CD4-positive, alpha-beta T cell (primary cell): ENCODE results near the gene OR51I1. TPM values are rescaled to one million over a fixed set of nuclear protein-coding genes. Genes with fewer than 3 reads are reported as not detected.

ENCODE experiments used
- ATAC-seq: fragments of 200-7000 bp; cut with Tn5 transposase; one replicate; pipeline ENCODE4 v1.10.0; 2022; ENCODE audit warnings: mild to moderate bottlenecking; ENCODE audit not compliant: poor library complexity
- CTCF ChIA-PET: fragments of 350-600 bp; sonication (Branson Sonifier 250); formaldehyde crosslinking; loops from one replicate; lab custom pipeline; 2021; ENCODE audit warnings: antibody characterized with exemption, inconsistent platforms; lab: Charles Lee
- POLR2A ChIA-PET: fragments of 350-600 bp; sonication (Branson Sonifier 250); formaldehyde crosslinking; loops from one replicate; lab custom pipeline; 2021; ENCODE audit warnings: antibody characterized with exemption, inconsistent platforms; lab: Charles Lee
- DNase-seq, 14 experiments: peaks; one replicate each; pipeline ENCODE4 v3.0.0-alpha.2; 2013 to 2020; ENCODE audit warnings: mixed read lengths in 2 of 14
- H3K27ac ChIP-seq, 2 donors: one replicate each; pipeline versions ENCODE4 v1.5.1 to v1.7.0; 2013; ENCODE audit warnings: low read length in 2 of 2, low read depth in 1 of 2, mild to moderate bottlenecking in 1 of 2
- H3K27me3 ChIP-seq, 2 experiments: 1 replicate in 1 of 2; 2 replicates in 1 of 2; pipeline versions ENCODE4 v1.6.1 to v1.7.0; 2013; ENCODE audit warnings: low read length in 2 of 2, control low read depth in 1 of 2, mild to moderate bottlenecking in 1 of 2, moderate library complexity in 1 of 2; ENCODE audit not compliant: insufficient read depth in 2 of 2, control insufficient read depth in 1 of 2
- H3K36me3 ChIP-seq: one replicate; pipeline ENCODE4 v1.6.1; 2013; ENCODE audit warnings: low read length, control low read depth; ENCODE audit not compliant: insufficient read depth
- H3K4me1 ChIP-seq: one replicate; pipeline ENCODE4 v1.6.1; 2013; ENCODE audit warnings: low read length, control low read depth; ENCODE audit not compliant: insufficient read depth
- H3K4me3 ChIP-seq: one replicate; pipeline ENCODE4 v1.5.1; 2013; ENCODE audit warnings: mild to moderate bottlenecking, low read length, moderate library complexity
- H3K9me3 ChIP-seq, 2 experiments: 1 replicate in 1 of 2; 2 replicates in 1 of 2; pipeline versions ENCODE4 v1.6.1 to v1.7.0; 2013; ENCODE audit warnings: low read length in 2 of 2, mild to moderate bottlenecking in 2 of 2, control low read depth in 1 of 2, moderate library complexity in 1 of 2; ENCODE audit not compliant: control insufficient read depth in 1 of 2, insufficient read depth in 1 of 2
- H3K27ac Mint-ChIP-seq: one replicate; pipeline ENCODE4 v1.8.0; 2020; ENCODE audit warnings: mixed read lengths
- H3K27me3 Mint-ChIP-seq: one replicate; pipeline ENCODE4 v1.8.0; 2021; ENCODE audit warnings: mixed read lengths
- H3K36me3 Mint-ChIP-seq: one replicate; pipeline ENCODE4 v1.8.0; 2021; ENCODE audit warnings: low read depth, mixed read lengths
- H3K4me1 Mint-ChIP-seq: one replicate; pipeline ENCODE4 v1.8.0; 2021; ENCODE audit warnings: low read depth, mixed read lengths
- H3K4me3 Mint-ChIP-seq: one replicate; pipeline ENCODE4 v1.8.0; 2020; ENCODE audit warnings: mild to moderate bottlenecking, mixed read lengths
- H3K9me3 Mint-ChIP-seq: one replicate; pipeline ENCODE4 v1.8.0; 2020; ENCODE audit warnings: mixed read lengths
- intact Hi-C, 2 experiments: fragments of 100-400 bp; cut with DNase I in 1 of 2; cut with micrococcal nuclease in 1 of 2; formaldehyde crosslinking; loops; one replicate each; pipeline versions ENCODE4 v1.15.1 to v1.9.0; 2023 to 2025; cut with DNase I, micrococcal nuclease
- polyA plus RNA-seq, 2 donors: library from polyadenylated mRNA; unstranded; fragments of 120-200 nt; gene quantifications; one replicate each; pipeline ENCODE4 v1.2.1, GENCODE V29; 2013
- total RNA-seq, 174 experiments: library from RNA in 2 of 174; stranded (reverse) in 2 of 174; gene quantifications; one replicate each; pipeline ENCODE4 v1.2.3 and lab custom pipeline; 2021 to 2026
- TF ChIP-seq, protein P1 (sequence below): fragments of 200-600 bp; IDR thresholded peaks from one replicate; pipeline ENCODE4 v1.8.0; 2022; ENCODE audit warnings: antibody characterized with exemption, mild to moderate bottlenecking

OR51I1 gene, protein sequence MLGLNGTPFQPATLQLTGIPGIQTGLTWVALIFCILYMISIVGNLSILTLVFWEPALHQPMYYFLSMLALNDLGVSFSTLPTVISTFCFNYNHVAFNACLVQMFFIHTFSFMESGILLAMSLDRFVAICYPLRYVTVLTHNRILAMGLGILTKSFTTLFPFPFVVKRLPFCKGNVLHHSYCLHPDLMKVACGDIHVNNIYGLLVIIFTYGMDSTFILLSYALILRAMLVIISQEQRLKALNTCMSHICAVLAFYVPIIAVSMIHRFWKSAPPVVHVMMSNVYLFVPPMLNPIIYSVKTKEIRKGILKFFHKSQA
- not detected for total RNA-seq
- not detected for polyA plus RNA-seq (2013, experiment 1 of 2)
- not detected for polyA plus RNA-seq (2013, experiment 2 of 2)
- 0 to 0.16 (median 0) reads per million in 172 experiments for total RNA-seq (lab: John Stamatoyannopoulos, UW)

DNA sequence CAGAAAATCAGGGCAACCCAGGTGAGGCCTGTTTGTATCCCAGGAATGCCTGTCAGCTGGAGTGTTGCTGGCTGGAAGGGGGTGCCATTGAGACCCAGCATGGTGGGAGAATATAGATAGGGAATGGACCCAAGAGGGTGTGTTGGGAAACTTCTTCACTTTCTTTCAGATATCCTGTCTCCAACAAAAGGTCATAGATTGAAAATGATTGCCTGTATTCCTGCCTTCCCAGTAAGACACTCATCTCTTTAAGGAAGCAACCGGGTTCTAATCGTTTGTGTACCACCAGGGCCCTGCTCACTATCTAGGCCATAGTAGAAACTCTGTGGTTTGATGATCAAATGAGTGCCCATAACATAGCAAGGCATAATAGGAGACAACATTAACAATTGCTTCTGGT, at the start of gene OR51I1:
TSS of gene OR51I1 (minus strand) at position 101 of the 400 bp plus-strand sequence. CDS start at position 101, 0 bp downstream.
- no peak within 1 kb of the TSS for H3K4me3 Mint-ChIP-seq
- no peak for DNase-seq
- H3K4me1 ChIP-seq: no peaks in the 10 kb centered on the region
- H3K27ac ChIP-seq: no peak within 1 kb of the TSS
- peaks cover 37% of the 10 kb centered on the region for H3K27me3 Mint-ChIP-seq
- H3K27ac Mint-ChIP-seq: no peak within 1 kb of the TSS
- intact Hi-C loops: no loop called here
- TF ChIP-seq, protein P1, sequence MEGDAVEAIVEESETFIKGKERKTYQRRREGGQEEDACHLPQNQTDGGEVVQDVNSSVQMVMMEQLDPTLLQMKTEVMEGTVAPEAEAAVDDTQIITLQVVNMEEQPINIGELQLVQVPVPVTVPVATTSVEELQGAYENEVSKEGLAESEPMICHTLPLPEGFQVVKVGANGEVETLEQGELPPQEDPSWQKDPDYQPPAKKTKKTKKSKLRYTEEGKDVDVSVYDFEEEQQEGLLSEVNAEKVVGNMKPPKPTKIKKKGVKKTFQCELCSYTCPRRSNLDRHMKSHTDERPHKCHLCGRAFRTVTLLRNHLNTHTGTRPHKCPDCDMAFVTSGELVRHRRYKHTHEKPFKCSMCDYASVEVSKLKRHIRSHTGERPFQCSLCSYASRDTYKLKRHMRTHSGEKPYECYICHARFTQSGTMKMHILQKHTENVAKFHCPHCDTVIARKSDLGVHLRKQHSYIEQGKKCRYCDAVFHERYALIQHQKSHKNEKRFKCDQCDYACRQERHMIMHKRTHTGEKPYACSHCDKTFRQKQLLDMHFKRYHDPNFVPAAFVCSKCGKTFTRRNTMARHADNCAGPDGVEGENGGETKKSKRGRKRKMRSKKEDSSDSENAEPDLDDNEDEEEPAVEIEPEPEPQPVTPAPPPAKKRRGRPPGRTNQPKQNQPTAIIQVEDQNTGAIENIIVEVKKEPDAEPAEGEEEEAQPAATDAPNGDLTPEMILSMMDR: no peak
- H3K4me1 Mint-ChIP-seq: no peaks in the 10 kb centered on the region
- ATAC-seq: no peak
- no peaks in the 10 kb centered on the region for H3K9me3 ChIP-seq
- H3K27me3 ChIP-seq: no peaks in the 10 kb centered on the region
- CTCF ChIA-PET: no interaction called here
- no peaks in the 10 kb centered on the region for H3K36me3 ChIP-seq
- no peak within 1 kb of the TSS for H3K4me3 ChIP-seq
- H3K9me3 Mint-ChIP-seq: no peaks in the 10 kb centered on the region
- no peaks in the 10 kb centered on the region for H3K36me3 Mint-ChIP-seq
- POLR2A ChIA-PET: no interaction called here

DNA sequence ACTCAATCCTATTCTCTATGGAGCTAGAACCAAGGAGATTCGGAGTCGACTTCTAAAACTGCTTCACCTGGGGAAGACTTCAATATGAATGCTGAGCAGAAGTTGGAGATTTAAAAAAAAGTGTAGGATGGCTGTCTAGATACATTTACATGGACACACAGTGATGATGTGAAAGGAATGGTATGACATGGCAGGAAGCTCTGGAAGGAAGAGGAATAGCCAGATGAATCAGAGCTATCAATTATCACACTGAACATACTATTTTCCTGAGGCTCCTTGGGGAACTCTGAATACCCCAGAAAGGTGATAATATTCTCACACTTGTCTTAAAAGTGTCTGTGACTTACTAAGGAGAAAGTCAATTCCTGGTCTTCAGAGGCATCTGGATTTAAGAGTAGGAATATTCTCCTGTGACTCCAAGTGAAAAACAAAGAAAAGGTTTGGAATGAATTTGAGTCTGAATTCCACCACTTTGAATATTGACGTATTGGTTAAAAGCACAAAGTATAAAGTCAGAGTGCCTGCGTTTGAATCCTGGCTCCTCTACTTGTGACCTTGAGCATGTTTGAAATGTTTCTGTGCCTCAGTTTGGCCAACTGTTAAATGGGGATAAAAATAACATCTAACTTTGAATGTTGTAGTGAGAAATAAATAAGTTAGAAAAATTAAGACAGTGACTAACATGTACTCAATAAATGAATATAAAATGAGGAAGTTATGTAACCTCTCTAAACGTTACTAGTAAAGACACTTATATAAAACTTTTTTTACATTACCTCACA, 48.5 kb upstream of the OR51I1 start:
- H3K4me1 ChIP-seq: no peaks in the 10 kb centered on the region
- CTCF ChIA-PET: no interaction called here
- Mint-ChIP-seq H3K27me3 (peaks cover 10% of the 10 kb centered on the region), H3K4me1 (no peaks in the 10 kb centered on the region), H3K36me3 (no peaks in the 10 kb centered on the region), H3K27ac (no peak overlapping the region), H3K4me3 (no peak overlapping the region), H3K9me3 (no peaks in the 10 kb centered on the region)
- H3K27me3 ChIP-seq: no peaks in the 10 kb centered on the region
- DNase-seq: no peak
- no peaks in the 10 kb centered on the region for H3K36me3 ChIP-seq
- no peak overlapping the region for H3K27ac ChIP-seq
- TF ChIP-seq, protein P1: no peak
- H3K9me3 ChIP-seq: no peaks in the 10 kb centered on the region
- intact Hi-C loops: loop anchor here in 1 of 2 experiments (10.0 kb wide), 1 partner anchor 235 kb away; no protein-coding TSS in a partner anchor
- no peak overlapping the region for H3K4me3 ChIP-seq
- POLR2A ChIA-PET: no interaction called here
- no peak for ATAC-seq

DNA sequence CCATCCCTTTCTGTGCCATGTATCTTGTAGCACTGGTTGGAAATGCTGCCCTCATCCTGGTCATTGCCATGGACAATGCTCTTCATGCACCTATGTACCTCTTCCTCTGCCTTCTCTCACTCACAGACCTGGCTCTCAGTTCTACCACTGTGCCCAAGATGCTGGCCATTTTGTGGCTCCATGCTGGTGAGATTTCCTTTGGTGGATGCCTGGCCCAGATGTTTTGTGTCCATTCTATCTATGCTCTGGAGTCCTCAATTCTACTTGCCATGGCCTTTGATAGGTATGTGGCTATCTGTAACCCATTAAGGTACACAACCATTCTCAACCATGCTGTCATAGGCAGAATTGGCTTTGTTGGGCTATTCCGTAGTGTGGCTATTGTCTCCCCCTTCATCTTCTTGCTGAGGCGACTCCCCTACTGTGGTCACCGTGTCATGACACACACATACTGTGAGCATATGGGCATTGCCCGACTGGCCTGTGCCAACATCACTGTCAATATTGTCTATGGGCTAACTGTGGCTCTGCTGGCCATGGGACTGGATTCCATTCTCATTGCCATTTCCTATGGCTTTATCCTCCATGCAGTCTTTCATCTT, 47.6 kb upstream of the OR51I1 start:
- peaks cover 10% of the 10 kb centered on the region for H3K27me3 Mint-ChIP-seq
- H3K4me3 ChIP-seq: no peak overlapping the region
- H3K4me1 Mint-ChIP-seq: no peaks in the 10 kb centered on the region
- intact Hi-C loops: loop anchor here in 1 of 2 experiments (10.0 kb wide), 1 partner anchor 236 kb away; no protein-coding TSS in a partner anchor
- H3K27me3 ChIP-seq: no peaks in the 10 kb centered on the region
- no peaks in the 10 kb centered on the region for H3K9me3 ChIP-seq
- no peaks in the 10 kb centered on the region for H3K4me1 ChIP-seq
- ChIA-PET CTCF (no interaction called here), POLR2A (no interaction called here)
- no peaks in the 10 kb centered on the region for H3K36me3 ChIP-seq
- no peaks in the 10 kb centered on the region for H3K9me3 Mint-ChIP-seq
- no peak overlapping the region for H3K27ac Mint-ChIP-seq
- ATAC-seq (no peak), DNase-seq (no peak)
- no peak overlapping the region for H3K27ac ChIP-seq
- no peak overlapping the region for H3K4me3 Mint-ChIP-seq
- TF ChIP-seq, protein P1: no peak
- no peaks in the 10 kb centered on the region for H3K36me3 Mint-ChIP-seq
